ENCODE results near the gene TLE4. TPM values are rescaled to one million over a fixed set of nuclear protein-coding genes. Genes with fewer than 3 reads are reported as not detected.

TLE4 gene
- total RNA-seq, 1 experiment from 2014 or later = 8.7 TPM

DNA sequence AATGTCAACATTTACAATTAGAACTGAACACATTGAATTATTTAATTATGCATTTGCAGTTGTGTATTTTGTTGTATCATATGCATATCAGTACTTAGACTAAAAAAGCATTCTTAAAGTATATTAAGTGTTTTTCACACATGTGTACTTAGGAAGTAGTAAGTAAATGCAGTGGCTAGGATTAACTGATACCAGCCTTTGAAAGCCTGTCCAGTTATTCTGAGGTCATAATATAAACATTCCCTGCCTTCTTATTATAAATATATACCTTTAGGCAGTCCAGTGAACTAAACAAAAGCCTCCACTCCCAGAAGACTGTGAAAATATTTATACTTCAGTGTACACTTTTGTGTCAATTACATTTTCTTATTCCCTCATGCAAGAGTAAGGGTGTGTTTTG, 83.8 kb downstream of the TLE4 start:
- H3K4me1 Mint-ChIP-seq (ENCODE audit: insufficient read depth, unreplicated experiment) = no peaks in the 10 kb centered on the region
- no peaks in the 10 kb centered on the region for H3K27me3 Mint-ChIP-seq (ENCODE audit: insufficient read depth, unreplicated experiment)
- no TSS peak for BruUV-seq (replicated peaks)
- intact Hi-C loops (cut with micrococcal nuclease) = no loop called here
- H3K27ac Mint-ChIP-seq (ENCODE audit: low read depth, unreplicated experiment) = no peak overlapping the region
- CTCF ChIA-PET = no interaction called here
- TF ChIP-seq CTCF (IDR thresholded peaks at IDR 0.05; ENCODE audit: unreplicated experiment) = no peak
- no peak overlapping the region for H3K4me3 Mint-ChIP-seq (ENCODE audit: unreplicated experiment)
- DNase-seq (ENCODE audit: unreplicated experiment) = no peak
- peaks cover 7% of the 10 kb centered on the region for H3K36me3 Mint-ChIP-seq (ENCODE audit: insufficient read depth, unreplicated experiment)
- no peaks in the 10 kb centered on the region for H3K9me3 Mint-ChIP-seq (ENCODE audit: unreplicated experiment)
- POLR2A ChIA-PET = no interaction called here

GRCh38 chr9:79656169-79656568, 84.4 kb downstream of the TLE4 start:
- no peak for DNase-seq (ENCODE audit: unreplicated experiment)
- Mint-ChIP-seq H3K9me3 (ENCODE audit: unreplicated experiment) (no peaks in the 10 kb centered on the region), H3K27me3 (ENCODE audit: insufficient read depth, unreplicated experiment) (no peaks in the 10 kb centered on the region), H3K27ac (ENCODE audit: low read depth, unreplicated experiment) (no peak overlapping the region), H3K4me3 (ENCODE audit: unreplicated experiment) (no peak overlapping the region), H3K4me1 (ENCODE audit: insufficient read depth, unreplicated experiment) (no peaks in the 10 kb centered on the region), H3K36me3 (ENCODE audit: insufficient read depth, unreplicated experiment) (peaks cover 7% of the 10 kb centered on the region)
- no TSS peak for BruUV-seq (replicated peaks)
- ChIA-PET POLR2A (no interaction called here), CTCF (no interaction called here)
- intact Hi-C loops (cut with micrococcal nuclease) = no loop called here
- TF ChIP-seq CTCF (IDR thresholded peaks at IDR 0.05; ENCODE audit: unreplicated experiment) = no peak

DNA sequence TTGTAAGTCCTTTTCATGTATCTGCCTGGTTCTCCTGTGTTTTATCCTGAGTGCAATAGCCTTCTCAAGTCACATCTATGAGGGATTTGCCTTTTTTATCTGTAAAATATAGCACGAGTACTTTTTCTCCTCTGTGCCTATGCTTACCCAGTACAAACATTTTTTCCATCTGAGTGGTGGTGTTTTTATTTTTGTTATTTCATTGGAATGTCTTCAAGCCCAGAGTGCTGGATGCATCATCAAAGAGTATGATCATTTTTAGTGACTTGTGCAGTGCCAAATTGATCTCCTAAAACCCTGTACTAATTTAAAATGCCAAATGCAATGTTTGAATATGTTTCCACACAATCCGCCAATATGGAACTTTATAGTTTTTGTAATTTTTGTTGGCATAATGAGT, 86.1 kb downstream of the TLE4 start:
- ChIA-PET POLR2A (no interaction called here), CTCF (interaction anchor here (0.6 kb wide), 1 partner anchor 59 kb away, joined by 3 read pairs; no protein-coding TSS in a partner anchor)
- BruUV-seq (replicated peaks) = no TSS peak
- Mint-ChIP-seq H3K4me1 (ENCODE audit: insufficient read depth, unreplicated experiment) (no peaks in the 10 kb centered on the region), H3K36me3 (ENCODE audit: insufficient read depth, unreplicated experiment) (peaks cover 5% of the 10 kb centered on the region), H3K27ac (ENCODE audit: low read depth, unreplicated experiment) (no peak overlapping the region), H3K27me3 (ENCODE audit: insufficient read depth, unreplicated experiment) (no peaks in the 10 kb centered on the region), H3K4me3 (ENCODE audit: unreplicated experiment) (no peak overlapping the region), H3K9me3 (ENCODE audit: unreplicated experiment) (no peaks in the 10 kb centered on the region)
- no peak for TF ChIP-seq CTCF (IDR thresholded peaks at IDR 0.05; ENCODE audit: unreplicated experiment)
- DNase-seq (ENCODE audit: unreplicated experiment) = no peak
- intact Hi-C loops (cut with micrococcal nuclease) = no loop called here

DNA sequence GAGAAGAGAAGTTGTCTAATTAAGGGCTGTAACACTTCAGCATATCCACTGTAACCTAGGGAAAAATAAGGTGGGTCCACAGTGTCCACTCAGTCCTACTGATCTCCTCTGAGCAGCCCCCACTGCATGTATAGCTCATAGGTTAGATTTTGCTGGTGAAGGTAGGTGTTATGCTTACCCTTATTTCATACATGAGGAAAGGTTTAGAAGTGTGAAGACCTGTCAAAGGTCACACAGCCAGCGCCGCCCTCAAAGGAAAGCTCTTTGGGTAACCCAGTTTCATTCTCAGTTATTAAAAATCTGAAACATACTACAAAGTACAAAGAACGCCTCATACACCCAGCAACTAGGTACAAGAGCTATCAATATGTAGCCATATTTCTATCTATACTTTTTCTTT, 87.2 kb downstream of the TLE4 start:
- no peak for DNase-seq (ENCODE audit: unreplicated experiment)
- intact Hi-C loops (cut with micrococcal nuclease) = no loop called here
- H3K4me1 Mint-ChIP-seq (ENCODE audit: insufficient read depth, unreplicated experiment) = no peaks in the 10 kb centered on the region
- no peak for TF ChIP-seq CTCF (IDR thresholded peaks at IDR 0.05; ENCODE audit: unreplicated experiment)
- no peak overlapping the region for H3K27ac Mint-ChIP-seq (ENCODE audit: low read depth, unreplicated experiment)
- no peaks in the 10 kb centered on the region for H3K9me3 Mint-ChIP-seq (ENCODE audit: unreplicated experiment)
- no TSS peak for BruUV-seq (replicated peaks)
- no peaks in the 10 kb centered on the region for H3K27me3 Mint-ChIP-seq (ENCODE audit: insufficient read depth, unreplicated experiment)
- POLR2A ChIA-PET = no interaction called here
- CTCF ChIA-PET = interaction anchor here (1.1 kb wide), 1 partner anchor 14 kb away, joined by 3 read pairs; no protein-coding TSS in a partner anchor
- H3K36me3 Mint-ChIP-seq (ENCODE audit: insufficient read depth, unreplicated experiment) = peaks cover 6% of the 10 kb centered on the region
- H3K4me3 Mint-ChIP-seq (ENCODE audit: unreplicated experiment) = no peak overlapping the region
